GM18505 (cell line): Measurements from ENCODE around the gene ASCC3.
"Not testable (repeated sequence)": the region's sequence is repeated elsewhere in the genome, so short reads cannot be mapped to it uniquely, and the experiment has no call there.

Experiments used
- ATAC-seq: cut with Tn5 transposase; IDR thresholded peaks from one replicate; pipeline ENCODE4 v1.9.1; 2021; ENCODE audit not compliant: unreplicated experiment
- POLR2A ChIP-seq: IDR thresholded peaks from 4 replicates; pipeline ENCODE4 v1.6.1; 2011; ENCODE audit warnings: borderline replicate concordance; ENCODE audit not compliant: insufficient read depth, insufficient read length; ENCODE audit errors: extremely low read depth

ASCC3 gene

DNA sequence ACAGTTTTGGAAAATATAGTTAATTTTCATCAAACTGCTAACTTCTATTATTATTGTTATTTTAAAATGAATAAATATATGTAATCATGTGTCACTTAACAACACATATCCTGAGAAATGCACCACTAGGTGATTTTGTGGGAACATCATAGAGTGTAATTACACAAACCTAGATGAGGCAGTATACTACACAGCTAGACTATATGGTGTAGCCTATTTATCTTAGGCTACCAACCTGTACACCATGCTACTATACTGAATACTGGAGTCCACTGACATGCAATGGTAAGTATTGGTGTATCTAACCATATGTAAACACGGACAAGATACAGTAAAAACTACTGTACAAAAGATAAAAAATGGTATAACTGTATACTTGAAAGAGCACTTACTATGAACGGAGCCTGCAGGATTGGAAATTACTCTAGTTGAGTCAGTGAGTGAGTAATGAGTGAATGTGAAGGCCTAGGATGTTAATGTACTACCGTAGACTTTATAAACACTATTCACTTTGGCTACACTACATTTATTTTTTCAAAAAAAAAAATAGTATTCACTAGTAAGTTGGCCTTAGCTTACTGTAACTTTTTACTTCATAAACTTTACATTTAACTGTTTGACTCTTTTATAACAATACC is 72.4 kb downstream of the ASCC3 start:
- ATAC-seq, result no peak
- TF ChIP-seq POLR2A, result no peak

DNA sequence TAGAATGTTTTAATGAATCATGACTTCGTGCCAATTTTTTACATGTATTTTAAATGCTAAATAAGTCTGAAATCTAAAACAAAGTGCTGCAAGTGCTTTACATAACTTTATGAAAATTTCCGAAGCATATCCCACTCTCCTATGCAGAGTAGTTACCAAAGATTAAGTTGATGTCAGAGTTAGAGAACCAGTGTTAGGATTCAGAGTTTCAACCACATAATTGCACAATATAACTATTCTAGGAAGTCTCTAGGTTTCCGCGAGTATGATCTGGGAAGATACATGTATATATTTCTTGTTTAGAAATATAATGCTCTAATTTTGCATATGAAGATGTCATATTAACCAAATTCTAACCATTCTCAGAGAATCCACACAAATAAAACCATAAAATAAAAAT is 74.8 kb downstream of the ASCC3 start:
- no peak for ATAC-seq
- TF ChIP-seq POLR2A, result no peak

DNA sequence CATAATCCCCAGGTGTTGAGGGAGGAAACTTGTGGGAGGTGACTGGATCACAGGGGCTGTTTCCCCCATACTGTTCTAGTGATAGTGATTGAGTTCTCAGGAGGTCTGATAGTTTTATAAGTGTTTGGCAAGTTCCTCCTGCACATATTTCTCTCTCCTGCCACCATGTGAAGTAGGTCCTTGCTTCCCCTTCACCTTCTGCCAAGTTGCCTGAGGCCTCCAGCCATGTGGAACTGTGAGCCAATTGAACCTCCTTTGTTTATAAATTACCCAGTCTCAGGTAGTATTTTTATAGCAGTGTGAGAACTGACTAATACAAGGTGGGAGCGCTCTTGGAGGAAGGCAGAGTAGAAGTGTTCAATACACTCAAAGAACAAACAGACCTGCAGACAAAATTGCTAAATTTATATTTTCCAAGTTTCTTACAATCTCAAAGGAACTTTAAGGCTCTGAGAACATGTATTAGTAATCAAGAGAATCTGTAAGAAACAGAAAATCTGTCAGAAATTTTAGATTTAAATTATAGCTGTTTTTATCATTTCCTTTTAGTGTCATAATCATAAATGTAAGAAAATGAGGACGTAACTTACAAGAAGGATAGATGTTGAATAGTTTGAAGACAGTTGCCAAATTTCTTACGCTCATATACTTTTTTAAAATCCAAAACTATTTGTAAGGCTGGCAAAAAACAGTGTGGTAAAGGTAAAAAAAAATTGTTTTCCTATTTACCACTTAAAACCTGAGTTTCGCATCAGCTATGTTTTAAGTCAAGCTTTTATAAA is 77.7 kb downstream of the ASCC3 start:
- ATAC-seq, result no peak
- TF ChIP-seq POLR2A, result no peak

DNA sequence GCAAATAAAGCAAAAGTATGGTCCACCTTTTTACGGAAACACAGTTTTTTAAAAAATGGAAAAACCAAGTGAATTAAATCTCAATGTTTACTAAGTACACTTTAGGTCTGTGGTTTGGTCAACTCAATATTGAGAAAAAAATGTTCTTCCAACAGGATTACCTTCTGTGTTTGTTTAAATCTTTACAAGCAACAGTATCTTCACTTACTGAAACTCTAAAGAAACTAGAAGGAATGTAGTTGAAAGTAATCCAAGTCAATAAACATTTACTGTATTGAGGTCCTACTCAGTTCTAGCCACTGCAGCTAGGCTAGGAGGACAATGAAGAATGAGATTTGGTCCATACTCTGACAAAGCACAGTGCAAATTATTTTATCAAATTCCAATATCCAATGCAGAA is 80.1 kb downstream of the ASCC3 start:
- TF ChIP-seq POLR2A, result no peak
- no peak for ATAC-seq

DNA sequence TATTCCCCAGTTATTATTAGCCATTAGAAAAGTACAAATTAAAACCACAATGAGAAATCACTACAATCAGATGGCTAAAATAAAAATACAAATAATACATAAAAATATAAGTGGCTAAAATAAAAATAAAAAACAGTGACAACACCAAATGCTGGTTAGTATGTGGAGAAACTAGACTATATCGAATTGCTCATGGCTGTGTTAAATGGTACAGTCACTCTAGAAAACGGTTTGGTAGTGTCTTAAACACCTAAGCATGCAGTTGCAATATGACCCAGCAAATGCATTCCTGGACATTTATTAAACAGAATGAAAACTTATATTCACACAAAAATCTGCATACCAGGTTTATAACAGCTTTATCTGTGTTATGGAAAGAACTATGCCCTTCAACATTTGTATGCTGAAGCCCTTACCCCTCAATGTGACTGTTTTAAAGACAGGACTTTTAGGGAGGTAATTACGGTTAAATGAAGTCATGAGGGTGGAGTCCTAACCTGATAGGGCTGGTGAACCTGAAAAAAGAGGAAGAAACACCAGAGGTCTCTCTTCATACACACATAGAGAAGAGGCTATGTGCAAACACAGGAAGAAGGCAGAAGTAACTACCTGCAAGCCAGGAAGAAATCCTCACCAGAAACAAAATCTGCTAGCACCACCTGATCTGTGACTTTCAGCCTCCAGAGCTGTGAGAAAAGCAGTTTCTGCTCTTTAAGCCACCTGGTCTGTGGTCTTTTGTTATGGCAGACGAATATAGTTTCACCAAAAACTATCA is 84.9 kb downstream of the ASCC3 start:
- peak; percentile 97 for ATAC-seq
- no peak for TF ChIP-seq POLR2A

DNA sequence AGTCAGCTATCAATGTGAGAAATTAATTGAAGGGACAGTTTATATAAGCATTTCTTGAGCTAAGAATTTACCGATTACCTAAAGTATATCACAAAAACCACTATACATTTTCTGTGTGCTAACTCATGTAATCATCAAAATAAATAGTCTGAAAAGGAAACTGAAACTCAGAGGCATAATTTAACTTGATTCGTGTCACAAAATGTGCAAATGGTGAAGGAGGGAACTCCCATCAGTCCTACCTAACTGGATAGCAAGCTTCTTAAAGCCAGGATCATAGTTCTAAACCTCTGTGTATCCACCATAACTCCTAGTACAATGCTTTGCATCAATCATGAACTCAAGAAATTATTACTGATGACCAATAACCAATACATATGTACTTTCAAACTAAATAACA is 91.0 kb downstream of the ASCC3 start:
- TF ChIP-seq POLR2A, result no peak
- no peak for ATAC-seq

DNA sequence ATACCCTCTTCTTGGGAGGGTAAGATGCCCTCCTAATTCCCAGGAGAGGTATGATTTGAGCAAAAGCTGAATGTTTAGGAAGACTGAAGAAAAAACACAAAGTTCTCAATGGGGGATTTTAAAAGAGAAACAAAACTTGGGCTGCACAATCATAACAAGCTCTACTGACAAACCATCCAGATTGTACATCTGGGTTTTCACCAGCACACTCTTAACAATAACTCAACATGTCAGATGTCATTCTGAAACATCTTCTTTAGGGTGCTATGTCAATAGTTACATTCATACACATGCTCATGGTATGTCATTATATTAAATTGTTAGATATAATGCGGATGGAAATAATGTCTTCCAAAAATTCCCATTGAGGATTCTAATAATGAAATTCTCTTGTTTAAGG is 95.1 kb downstream of the ASCC3 start:
- no peak for ATAC-seq
- no peak for TF ChIP-seq POLR2A

DNA sequence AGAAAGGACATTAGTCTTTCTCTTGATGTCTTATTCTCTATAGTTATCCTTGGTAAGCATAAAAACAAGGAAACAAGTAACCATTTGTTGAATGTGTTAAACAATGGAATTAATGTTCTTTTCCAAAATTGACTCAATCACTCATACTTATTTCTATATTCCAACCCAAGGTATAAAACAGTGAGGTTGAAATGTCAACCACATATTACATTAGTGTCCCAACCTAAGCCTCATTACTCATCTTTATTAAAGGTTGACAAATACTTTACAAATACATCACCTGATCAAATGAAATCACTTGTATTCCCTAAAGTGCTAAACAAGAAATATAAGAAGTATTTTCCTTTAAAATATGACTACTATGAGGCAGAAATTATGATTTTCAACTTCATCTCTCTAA is 100.5 kb downstream of the ASCC3 start:
- no peak for ATAC-seq
- no peak for TF ChIP-seq POLR2A

DNA sequence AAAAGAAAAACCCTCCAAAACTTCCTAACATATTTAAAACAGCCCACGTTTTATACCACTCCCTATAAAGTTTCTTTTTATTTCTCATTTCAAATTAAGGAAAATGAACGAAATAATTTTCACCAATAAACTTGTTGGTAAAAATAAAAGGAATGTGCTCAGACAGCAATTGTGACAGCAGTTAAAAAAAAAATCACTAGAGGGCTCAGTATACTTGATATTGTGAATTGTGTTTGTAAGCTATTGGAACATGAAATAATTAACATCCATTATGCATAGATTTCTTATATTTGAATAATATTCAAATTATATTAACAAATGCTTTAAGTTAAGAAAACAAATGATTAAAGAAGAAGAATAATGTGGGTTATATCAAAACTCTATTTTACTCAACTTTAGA is 105.5 kb downstream of the ASCC3 start:
- TF ChIP-seq POLR2A, result no peak
- no peak for ATAC-seq

DNA sequence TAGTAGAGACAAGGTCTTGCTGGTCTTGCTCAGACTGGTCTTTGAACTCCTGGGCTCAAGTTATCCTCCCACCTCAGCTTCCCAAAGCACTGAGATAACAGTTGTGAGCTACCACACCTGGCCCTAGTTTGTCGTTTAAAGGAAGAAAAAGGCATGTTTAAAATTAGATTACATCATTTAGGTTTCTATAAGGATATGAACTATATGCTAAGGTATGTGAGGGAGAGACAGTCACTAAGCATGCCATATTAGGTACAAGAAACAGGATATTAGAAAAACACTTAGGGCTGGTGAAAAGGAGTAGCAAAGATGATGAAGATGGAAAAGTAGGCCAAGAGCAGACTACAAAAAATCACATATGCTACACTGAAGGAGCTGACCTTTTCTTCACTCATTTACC is 106.4 kb downstream of the ASCC3 start:
- ATAC-seq, result no peak
- no peak for TF ChIP-seq POLR2A

DNA sequence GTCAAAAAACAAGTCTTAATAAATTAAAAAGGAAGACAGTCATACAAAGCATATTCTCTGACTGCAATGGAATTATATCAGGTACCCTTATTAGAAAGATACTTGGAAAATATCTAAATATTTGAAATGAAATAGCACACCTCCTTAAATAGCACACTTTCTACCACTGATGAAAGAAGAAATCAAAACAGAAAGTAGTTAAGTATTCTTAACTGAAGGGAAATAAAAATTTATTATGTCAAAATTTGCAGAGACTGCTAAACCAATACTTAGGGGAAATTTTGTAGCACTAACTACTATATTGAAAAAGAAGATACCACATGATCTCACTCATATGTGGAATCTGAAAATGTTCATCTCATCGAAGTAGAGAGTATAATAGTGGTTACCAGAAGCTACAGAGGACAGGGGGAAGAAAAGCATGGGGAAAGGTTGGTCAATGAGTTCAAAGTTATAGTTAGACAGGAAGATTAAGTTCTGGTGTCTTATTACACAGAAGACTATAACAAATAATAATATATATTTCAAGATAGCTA is 112.2 kb downstream of the ASCC3 start:
- ATAC-seq, result no peak
- no peak for TF ChIP-seq POLR2A

DNA sequence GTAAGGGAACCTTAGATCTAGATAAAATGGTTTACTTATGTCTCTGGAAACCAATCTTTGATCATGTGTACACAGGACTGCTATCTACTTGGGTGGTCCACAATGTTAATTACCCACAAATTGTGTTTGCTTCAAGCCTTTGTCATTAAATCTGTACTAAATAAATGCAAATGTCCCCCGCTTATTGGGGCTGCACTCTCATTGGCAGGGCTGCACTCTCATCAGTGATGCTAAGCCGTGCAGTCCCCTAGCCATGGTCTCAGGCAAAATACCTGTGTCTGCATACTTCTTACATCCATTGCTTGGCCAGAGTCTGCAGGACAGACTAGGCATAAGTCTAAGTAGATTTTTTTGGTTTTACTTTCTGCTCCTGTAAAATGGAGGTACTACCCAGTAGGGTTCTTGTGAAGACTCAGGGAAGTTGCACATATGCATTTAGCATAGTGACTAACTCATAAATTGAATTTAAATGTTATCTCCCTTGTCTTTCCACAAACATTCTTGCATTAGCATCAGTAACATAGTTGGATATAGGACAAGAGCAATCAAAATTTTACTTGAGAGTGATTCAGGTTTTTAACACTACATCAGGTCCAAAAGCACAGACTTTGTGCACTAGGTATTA is 117.4 kb downstream of the ASCC3 start:
- ATAC-seq, result no peak

DNA sequence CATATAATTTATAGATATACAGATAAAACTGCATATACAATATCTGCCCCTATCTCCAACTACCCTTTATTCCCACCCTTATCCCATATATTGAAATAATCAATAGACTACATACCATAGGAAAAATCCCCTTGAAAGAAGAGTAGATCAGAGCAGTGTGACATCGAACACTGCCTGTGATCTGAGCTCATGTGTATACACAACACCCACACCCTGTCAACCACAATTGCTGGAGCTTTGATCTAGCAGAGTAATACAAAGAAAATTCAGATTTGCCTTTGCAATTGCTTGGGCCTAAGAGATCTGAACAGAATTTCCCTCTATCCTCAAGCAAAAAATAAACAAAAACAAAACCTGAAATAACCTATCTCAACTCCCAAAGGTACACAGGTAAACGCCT is 119.3 kb downstream of the ASCC3 start:
- no peak for ATAC-seq
- TF ChIP-seq POLR2A, result no peak

More for the DNA sequence above, 117.4 kb downstream of the ASCC3 start:
- TF ChIP-seq POLR2A, result no peak

DNA sequence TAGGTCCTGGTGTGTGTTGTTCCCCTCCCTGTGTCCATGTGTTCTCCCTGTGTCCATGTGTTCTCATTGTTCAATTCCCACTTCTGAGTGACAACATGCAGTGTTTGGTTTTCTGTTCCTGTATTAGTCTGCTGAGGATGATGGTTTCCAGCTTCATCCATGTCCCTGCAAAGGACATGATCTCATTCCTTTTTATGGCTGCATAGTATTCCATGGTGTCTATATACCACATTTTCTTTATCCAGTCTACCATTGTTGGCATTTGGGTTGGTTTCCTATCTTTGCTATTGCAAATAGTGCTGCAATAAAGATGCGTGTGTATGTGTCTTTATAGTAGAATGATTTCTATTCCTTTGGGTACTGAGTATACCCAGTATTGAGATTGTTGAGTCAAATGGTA is 122.7 kb downstream of the ASCC3 start:
- ATAC-seq, result not testable (repeated sequence)
